ENCODE measurements around the gene CD59.
A peak's percentile ranks its signal among the peaks of the same experiment; 100 is the strongest.
"Not testable (repeated sequence)": the region's sequence is repeated elsewhere in the genome, so short reads cannot be mapped to it uniquely, and the experiment has no call there.

Gene CD59

DNA sequence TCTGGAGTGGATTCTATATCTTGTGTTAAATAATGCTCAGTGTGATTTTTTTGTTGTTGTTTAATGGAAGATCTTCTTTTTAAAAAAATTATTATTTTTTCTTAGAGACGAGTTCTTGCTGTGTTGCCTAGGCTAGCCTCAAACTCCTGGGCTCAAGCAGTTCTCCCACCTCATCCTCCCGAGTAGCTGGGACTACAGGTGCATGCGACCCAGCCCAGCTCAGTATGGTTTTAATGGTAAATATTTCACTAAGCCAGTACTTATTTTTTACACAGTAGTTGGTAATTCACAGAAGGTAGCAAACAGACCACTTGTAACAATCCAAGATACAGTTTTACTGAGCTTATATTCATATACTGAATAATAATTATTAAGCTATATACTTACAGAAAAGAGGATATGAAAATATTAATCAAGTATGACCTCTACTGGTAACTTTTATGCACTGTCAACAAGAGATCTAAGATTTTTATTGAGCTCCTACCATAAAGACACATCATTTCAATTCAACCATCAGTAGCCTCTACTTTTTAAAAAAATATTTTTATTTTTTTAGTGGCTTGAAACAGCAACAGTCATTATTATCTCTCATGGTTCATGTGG is 6.1 kb upstream of the CD59 start:
- peak; percentile 51 for DNase-seq

DNA sequence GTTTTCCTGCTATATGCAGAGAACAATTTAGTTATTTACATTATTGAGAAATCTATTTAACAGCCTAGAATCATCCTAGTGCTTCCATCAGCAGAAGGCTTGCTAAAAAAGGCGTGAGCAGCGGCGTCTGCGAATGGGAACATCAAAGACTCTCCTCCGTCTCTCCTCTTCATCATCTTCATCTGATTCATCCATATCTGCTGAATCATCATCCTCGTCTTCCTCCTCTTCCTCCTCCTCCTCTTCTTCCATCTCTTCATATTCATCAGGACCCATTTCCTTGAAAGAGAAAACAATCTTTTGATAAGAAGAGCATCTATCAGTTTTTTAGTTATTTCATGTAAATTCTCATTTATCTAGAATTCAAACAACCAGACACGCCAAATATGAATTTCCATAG is 5.6 kb upstream of the CD59 start:
- DNase-seq, result no peak

DNA sequence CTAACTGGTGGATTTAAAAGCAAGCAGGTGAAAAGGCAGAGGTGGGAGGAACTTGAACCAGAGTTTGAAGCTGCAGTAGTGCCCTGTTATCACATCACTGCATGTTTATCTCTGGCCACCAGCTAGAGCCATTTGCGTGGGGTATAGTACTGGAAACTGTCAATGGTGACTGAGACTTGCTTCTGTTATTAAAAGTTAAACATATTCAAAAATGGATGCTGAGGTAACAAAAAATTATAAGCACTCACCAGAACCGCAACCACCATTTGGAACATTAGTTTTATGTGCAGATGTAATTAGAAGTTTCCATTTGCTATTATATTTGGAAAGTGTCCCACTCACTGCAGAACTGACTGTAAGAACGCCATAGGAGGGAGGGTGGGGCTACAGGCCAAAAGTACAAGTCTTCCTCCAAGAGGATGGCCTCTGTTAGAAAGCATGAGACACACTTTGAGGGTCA is 1.2 kb upstream of the CD59 start:
- DNase-seq, result no peak

DNA sequence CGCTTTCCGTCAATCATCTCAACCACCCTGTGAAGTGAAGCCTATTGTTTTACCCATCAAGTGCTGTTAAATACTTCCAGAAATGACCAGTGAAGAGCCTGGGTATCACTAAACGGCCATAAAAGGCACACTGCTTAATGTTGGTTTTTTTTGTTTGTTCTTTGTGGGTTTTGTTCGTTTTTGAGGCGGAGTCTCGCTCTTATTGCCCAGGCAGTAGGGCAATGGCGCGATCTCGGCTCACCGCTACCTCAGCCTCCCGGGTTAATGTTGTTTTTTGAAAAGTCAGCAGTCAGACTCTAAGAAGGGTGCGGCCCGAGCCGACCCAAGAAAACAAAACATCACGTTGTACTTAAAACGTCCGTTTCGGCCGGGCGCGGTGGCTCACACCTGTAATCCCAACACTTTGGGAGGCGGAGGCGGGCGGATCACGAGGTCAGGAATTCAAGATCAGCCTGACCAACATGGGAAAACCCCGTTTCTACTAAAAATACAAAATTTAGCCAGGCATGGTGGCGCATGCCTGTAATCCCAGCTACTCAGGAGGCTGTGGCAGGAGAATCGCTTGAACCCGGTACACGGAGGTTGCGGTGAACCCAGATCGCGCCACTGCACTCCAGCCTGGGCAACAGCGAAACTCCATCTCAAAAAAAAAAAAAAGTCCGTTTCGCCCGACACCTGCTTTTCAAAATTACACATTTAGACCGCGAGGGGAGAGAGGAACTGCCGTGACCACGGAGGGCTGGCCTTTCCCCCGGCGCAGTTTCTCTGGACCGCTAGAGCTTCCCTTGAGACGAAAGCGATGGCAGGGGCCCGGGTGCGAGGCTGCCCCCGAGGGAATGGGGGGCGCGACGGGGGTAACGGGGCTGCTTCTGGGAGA is 714 bp downstream of the CD59 start:
- DNase-seq, result peak; percentile 59

DNA sequence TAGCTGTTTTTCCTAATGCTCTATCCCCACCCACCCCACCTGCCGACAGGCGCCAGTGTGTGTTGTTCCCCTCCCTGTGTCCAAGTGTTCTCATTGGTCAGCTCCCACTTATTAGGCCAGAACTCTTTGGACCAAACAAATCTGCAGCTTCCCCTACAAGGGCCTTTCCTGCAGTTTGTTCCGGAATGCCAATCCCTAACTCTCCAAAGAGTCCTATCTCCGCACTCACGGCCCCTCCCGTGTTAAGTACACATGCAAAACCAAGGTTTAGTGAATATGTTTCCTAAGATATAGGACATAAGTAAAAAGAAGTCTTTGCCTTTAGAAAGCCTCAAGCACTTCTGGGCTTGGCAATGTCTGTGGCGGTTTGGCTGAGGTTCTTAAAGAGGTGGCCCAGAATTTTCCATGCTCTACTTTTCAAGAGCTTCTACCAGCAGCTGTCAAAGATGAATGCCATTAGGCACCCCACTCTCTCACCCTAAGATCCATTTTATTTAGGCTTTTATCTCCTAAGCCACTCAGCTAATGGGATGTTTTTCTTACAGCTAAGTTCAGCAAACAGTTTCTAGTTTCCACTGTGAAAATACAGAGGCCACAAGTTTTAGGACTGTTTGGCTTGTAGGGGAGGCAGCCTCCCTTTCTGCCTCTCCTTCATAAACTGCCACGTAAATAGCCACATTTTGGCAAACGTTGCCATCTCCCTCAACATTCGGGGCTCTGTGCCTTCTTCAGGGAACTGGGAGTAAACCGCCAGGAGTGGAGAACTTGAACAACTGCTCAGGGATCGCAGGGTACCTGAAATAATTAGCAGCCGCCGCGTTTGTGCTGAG is 1.6 kb downstream of the CD59 start:
- peak; percentile 1 for DNase-seq

DNA sequence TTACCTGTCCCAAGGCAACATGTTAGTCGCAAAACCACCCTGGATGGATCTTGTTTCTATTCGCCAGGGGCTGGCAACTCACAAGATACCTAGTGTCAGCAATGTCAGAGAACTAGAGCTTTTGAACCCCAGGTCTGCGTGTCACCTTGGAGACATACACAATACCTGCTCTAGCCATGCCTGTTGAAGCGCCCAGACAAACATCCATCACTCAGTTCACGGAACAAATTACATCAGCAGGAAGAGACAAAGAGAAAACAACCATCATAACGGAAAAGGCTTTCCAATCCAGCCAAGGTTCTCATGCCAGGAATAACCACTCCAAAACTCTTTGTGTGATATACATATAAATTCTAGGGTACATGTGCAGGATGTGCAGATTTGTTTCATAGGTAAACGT is 2.2 kb downstream of the CD59 start:
- no peak for DNase-seq

DNA sequence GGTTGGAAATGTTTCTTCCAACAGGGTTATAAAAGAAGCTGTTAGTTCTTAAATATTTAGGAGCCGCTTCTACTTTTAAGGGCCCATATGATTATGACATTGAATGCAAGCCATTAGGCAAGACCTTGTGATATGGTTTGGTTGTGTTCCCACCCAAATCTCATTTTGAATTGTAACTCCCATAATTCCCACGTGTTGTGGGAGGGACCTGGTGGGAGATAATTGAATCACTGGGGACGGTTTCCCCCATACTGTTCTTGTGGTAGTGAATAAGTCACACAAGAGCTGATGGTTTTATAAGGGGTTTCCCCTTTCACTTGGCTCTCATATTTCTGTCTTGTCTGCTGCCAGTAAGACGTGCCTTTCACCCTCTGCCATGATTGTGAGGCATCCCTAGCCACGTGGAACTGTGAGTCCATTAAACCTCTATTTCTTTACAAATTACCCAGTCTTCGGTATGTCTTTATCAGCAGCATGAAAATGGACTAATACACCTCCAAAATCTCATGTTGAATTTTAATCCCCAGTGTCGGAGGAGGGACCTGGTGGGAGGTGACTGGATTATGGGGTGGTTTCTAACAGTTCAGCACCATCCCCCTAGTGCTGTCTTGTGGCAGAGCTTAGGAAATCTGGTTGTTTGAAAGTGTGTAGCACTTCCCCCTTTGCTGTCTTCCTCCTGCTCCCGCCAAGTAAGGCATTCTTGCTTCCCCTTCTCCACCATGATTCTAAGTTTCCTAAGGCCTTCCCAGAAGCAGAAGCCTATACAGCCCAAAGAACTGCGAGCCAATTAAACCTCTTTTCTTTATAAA is 4.3 kb downstream of the CD59 start:
- peak; percentile 89 for DNase-seq

DNA sequence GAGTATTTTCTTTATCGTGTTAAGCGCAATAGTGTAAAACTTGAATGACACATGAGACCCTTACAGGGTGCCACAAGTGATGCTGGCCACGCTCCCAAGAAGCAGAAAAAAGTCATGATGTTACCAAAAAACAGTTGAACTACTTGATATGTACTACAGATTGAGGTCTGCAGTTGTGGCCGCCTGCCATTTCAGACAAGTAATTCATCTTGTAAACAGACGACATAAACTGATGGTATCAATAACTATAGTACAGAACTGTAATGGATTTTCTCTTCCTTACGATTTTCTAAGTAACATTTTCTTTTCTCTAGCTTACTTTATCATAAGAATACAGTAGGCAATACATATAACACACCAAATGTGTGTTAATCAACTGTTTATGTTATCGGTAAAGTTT is 5.5 kb downstream of the CD59 start:
- no peak for DNase-seq

DNA sequence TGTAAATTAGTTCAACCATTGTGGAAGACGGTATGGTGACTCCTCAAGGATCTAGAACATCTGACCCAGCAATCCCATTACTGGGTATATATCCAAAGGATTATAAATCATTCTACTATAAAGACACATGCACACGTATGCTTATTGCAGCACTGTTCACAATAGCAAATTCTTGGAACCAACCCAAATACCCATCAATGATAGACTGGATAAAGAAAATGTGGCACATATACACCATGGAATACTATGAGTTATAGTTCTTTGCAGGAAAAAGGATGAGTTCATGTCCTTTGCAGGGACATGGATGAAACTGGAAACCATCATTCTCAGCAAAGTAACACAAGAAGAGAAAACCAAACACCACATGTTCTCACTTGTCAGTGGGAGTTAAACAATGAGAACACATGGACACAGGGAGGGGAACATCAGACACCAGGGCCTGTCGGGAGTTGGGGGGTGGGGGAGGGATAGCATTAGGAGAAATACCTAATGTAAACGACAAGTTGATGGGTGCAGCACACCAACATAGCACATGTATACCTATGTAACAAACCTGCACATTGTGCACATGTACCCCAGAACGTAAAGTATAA is 7.1 kb downstream of the CD59 start:
- not testable (repeated sequence) for DNase-seq

DNA sequence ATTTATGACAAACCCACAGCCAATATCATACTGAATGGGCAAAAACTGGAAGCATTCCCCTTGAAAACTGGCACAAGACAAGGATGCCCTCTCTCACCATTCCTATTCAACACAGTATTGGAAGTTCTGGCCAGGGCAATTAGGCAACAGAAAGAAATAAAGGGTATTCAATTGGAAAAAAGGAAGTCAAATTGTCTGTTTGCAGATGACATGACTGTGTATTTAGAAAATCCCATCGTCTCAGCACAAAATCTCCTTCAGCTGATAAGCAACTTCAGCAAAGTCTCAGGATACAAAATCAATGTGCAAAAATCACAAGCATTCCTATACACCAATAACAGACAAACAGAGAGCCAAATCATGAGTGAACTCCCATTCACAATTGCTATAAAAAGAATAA is 8.7 kb downstream of the CD59 start:
- peak; percentile 58 for DNase-seq

DNA sequence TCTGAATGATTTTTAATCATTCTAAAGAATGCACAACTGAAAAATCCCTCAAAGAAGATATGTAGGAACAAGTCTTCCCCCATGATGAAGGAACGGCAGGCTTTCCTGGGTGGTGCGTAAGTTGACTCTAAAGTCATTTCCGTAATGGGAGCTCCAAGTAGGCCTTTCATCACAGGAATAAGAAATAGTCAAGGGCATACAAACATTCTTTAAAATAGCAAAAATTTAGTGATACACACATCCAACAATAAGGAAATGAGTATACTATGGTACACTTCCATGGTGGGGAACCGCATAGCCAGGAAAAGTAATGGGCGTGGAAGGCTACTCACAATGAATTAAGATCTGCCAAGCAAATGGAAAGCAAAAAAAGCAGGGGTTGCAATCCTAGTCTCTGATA is 10.7 kb downstream of the CD59 start:
- DNase-seq, result no peak

DNA sequence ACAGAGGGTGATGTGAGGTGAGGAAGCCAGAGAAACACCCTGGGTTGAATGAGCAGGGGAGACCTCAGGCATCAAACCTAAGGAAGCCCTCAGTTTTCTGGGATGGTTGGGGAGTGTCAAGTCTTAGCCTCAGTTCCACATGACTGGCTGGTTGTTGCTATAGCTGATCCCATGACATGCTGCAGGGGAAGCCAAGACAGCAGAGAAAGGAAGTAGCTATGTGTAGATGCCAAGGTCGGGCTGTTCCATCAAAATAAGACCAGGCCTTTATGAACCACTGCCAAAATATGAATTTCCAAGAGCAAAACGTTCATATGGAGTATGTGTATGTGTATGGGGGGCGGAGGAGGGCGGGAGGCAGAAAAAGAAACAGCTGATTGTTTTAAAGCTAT is 11.6 kb downstream of the CD59 start:
- peak; percentile 77 for DNase-seq

DNA sequence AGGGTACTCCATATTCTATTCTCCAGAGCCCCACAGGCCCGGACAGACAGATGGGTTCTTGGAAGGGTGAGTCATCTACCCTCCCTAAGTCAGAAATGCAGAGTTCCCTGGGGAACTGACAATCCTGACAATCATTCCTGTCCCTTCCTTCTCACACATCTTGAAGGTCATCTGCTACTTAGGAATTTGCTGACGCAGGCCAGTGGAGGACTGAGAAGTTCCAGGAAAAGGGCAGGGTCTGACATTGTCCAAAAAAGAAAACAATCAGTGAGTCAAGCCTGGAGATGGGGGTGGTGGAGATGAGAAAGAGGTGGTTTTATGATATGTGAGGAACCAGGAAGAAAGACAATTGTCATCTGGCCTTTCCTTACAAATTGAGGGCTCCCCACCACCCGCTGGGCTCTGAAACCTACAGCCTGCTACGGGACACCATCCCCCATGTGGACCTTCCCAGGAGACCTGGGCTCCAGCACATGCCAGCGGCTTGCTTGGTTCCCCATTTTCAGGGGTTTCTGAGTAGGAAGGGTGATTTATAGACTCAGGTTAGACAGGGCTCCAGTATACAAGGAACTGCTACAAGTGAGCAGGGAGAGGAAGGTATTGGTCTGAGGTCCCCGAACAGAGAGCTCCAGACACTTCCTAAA is 12.9 kb downstream of the CD59 start:
- DNase-seq, result peak; percentile 77

DNA sequence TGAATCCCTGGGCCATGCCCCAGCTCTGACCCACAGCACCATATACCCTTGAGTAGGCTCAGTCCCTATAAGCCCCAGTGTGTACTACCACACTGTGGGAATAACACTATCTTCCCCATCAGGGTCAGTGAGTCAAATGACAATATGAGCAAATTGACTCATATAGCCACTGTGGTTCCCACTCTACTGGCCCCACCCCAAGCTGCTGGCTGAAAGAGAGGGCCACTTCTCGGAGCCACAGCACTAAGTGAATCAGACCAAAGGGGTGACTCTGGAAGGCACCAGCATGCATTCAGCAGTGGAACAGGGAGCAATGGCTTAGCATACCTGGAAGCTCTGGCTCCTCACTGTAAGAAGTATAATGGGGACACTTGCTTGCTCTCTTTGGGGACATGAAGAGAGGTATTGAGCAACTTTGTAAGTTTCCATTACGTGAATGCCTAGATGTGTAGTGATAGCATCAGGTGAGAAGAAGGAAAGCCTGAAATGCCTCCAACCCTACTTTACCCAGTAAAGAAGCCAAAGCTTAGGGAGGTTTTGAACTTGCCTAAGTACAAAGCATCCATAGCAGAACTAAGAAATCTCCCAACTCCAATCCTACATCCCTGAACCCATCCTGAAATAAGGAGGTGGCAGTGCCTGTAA is 13.5 kb downstream of the CD59 start:
- peak; percentile 93 for DNase-seq

DNA sequence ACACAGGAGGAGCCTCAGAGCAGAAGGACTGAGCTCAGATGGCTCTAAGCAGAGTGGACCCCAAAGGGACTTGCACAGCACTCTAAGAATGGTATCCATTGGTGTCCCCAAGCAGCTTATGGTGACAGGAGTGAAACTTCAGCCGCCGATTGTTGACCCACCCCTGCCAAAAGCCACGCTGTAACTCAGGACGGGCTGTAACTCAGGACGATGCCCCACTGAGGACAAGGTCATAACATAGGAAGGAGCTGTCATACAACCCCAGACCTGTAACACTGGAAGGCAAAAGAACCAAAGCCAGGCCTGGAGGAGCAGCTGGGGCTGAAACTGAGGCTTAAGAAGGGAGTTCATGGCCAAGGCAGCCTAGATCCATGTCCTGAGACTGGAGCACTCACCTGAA is 14.2 kb downstream of the CD59 start:
- no peak for DNase-seq

DNA sequence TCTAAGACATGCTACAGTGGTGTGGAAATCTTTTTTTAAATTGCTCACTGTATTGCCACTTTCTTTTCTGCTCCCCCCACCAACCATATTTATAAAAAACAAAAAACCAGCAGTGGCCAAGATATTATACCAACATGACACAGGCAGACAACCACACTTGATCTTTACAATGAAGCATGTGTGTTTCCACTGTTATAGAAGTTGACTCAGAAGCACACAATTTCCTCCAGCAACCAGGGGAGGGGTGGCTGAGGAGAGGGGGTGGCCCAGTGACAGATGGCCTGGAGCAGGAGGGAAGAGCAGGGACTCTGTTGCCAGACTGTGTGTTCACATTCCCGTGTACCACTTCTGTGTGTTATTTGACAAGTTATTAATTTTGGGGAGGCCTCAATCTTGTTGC is 14.8 kb downstream of the CD59 start:
- DNase-seq, result peak; percentile 71

DNA sequence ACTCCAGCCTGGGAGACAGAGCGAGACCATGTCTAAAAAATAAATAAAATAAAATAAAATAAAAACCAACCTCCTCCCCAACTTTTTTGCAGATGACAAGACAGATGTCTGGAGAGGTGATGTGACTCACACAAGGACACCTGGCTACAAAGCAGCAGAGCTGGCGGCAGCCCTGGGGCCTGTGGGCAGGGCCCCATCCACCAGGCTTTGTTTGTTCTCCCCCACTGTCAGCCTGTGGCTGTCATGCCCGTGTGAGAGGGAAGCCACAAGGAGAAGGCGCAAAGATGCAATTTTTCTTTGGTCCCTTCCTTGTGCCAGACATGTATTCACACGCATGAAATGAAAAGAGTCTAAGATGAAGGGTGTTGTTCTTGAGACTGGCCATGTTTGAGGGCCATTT is 16.6 kb downstream of the CD59 start:
- no peak for DNase-seq

DNA sequence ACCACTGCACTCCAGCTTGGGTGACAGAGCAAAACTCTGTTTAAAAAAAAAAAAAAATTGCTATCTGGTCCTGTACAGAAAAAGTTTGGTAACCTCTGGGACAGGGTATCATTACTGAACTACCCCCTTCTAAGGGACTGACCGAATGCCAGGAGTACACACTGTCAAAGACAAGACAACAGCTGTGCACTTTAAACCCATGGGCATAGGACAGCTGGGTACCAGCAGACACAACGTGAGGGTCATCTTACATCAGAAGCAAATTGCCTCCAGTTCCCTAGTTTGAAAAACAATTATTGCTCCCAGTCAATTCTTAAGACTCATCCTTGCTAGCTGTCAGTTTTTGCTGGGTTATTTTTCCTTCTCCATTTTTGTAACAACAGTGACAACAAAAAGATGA is 17.8 kb downstream of the CD59 start:
- DNase-seq, result no peak

DNA sequence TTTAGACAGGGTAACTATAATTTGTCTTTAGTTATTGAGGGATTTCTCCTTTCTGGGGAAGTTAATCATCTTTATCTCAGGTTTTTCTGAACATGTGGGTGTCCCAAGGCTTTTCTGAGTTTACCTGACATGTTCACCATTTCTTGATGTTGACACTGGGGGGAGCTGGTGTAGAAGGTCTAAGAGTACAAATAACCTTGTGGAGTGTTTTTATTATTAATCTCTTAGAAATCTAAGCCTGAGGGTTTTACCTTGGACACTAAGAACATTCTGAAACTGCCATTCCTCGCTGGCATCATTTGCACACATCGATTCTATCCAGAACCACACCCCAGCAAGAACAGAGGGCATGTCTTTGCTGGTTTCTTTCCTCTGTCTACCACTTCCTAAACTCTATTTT is 20.0 kb downstream of the CD59 start:
- DNase-seq, result peak; percentile 42

DNA sequence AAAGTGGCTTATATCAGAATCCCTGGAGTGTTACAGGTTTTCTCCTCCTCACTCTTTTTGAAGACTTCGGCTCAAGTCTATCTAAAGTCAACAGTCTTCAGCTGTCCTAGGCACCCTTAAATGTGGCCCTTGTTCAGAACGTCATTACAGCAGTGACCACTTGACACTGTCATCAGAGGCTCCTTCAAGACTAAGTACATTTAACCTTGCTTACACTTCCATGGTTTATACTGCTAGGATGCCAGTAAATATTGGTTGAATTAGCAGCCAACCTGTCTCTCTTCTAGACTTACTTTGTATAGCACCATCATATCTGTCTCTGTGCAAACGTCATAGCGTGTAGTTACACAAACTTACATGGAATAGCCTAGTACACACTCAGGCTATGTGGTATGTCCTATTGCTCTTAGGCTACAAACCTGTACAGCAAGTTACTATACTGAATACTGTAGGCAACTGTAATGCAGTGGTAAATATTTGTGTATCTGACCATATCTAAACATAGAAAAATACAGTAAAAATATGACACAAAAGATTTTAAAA is 22.3 kb downstream of the CD59 start:
- DNase-seq, result no peak
